GM23338 (cell line): ENCODE results near the gene EDAR. TPM values are rescaled to one million over a fixed set of nuclear protein-coding genes. Genes with fewer than 3 reads are reported as not detected.
A peak's percentile ranks its signal among the peaks of the same experiment; 100 is the strongest.

ENCODE experiments used
- ATAC-seq: fragments of 200-7000 bp; cut with Tn5 transposase; 3 replicates; pipeline ENCODE4 v1.9.1; 2020
- DNase-seq: peaks from one replicate; pipeline ENCODE4 v3.0.0-alpha.2; 2015; ENCODE audit warnings: low spot score
- H2AFZ ChIP-seq: fragments of 200-600 bp; sonication (generic); 2 replicates; pipeline ENCODE4 v1.8.0; 2016; ENCODE audit warnings: antibody characterized with exemption, mild to moderate bottlenecking, moderate library complexity
- H3F3A ChIP-seq: fragments of 200-600 bp; sonication (generic); replicated peaks from 2 replicates; pipeline ENCODE4 v1.8.0; 2017; ENCODE audit warnings: antibody characterized with exemption, mixed run types, low read depth
- H3K27ac ChIP-seq: fragments of 200-600 bp; sonication (generic); 2 replicates; pipeline ENCODE4 v1.6.1; 2016; ENCODE audit warnings: low read depth
- H3K27me3 ChIP-seq: fragments of 200-600 bp; sonication (generic); 2 replicates; pipeline ENCODE4 v1.8.0; 2016; ENCODE audit warnings: mild to moderate bottlenecking, mixed run types, moderate library complexity; ENCODE audit not compliant: insufficient read depth
- H3K36me3 ChIP-seq: fragments of 200-600 bp; sonication (generic); 2 replicates; pipeline ENCODE4 v1.8.0; 2016; ENCODE audit warnings: mild to moderate bottlenecking; ENCODE audit not compliant: insufficient read depth
- H3K4me1 ChIP-seq: fragments of 200-600 bp; sonication (generic); 2 replicates; pipeline ENCODE4 v1.8.0; 2016; ENCODE audit warnings: mild to moderate bottlenecking, moderate library complexity; ENCODE audit not compliant: insufficient read depth
- H3K4me2 ChIP-seq: fragments of 200-600 bp; sonication (generic); 2 replicates; pipeline ENCODE4 v1.7.1; 2017; ENCODE audit warnings: mixed run types
- H3K4me3 ChIP-seq: fragments of 200-600 bp; sonication (generic); 2 replicates; pipeline ENCODE4 v1.6.1; 2016; ENCODE audit warnings: mixed run types
- H3K79me2 ChIP-seq: fragments of 200-600 bp; sonication (generic); replicated peaks from 2 replicates; pipeline ENCODE4 v1.8.0; 2017; ENCODE audit warnings: mild to moderate bottlenecking; ENCODE audit not compliant: insufficient read depth
- H3K9me2 ChIP-seq: fragments of 200-600 bp; sonication (generic); 2 replicates; pipeline ENCODE4 v1.8.0; 2017; ENCODE audit not compliant: insufficient read depth
- H4K20me1 ChIP-seq: fragments of 200-600 bp; sonication (generic); replicated peaks from 2 replicates; pipeline ENCODE4 v1.8.0; 2017; ENCODE audit warnings: mild to moderate bottlenecking; ENCODE audit not compliant: insufficient read depth
- H3K27ac Mint-ChIP-seq: 2 replicates; pipeline ENCODE4 v1.8.0; 2020; ENCODE audit warnings: inconsistent platforms, mild to moderate bottlenecking, moderate library complexity, mixed read lengths
- H3K27me3 Mint-ChIP-seq: 3 replicates; pipeline ENCODE4 v1.8.0; 2022; ENCODE audit warnings: low read depth, mild to moderate bottlenecking, moderate library complexity, mixed read lengths, inconsistent platforms; ENCODE audit not compliant: insufficient read depth, poor library complexity
- H3K36me3 Mint-ChIP-seq: 3 replicates; pipeline ENCODE4 v1.8.0; 2021; ENCODE audit warnings: low read depth, mild to moderate bottlenecking, inconsistent platforms, moderate library complexity, mixed read lengths
- H3K4me1 Mint-ChIP-seq: 3 replicates; pipeline ENCODE4 v1.8.0; 2020; ENCODE audit warnings: mild to moderate bottlenecking, inconsistent platforms, mixed read lengths
- H3K4me3 Mint-ChIP-seq: 3 replicates; pipeline ENCODE4 v1.8.0; 2021; ENCODE audit warnings: moderate library complexity, mild to moderate bottlenecking, inconsistent platforms, mixed read lengths
- H3K9me3 Mint-ChIP-seq: 3 replicates; pipeline ENCODE4 v1.8.0; 2020; ENCODE audit warnings: moderate library complexity, mild to moderate bottlenecking, inconsistent platforms, mixed read lengths
- JUNB ChIP-seq: IDR thresholded peaks from one replicate; pipeline ENCODE4 v1.6.1; 2016; ENCODE audit warnings: antibody characterized with exemption; ENCODE audit not compliant: unreplicated experiment
- polyA plus RNA-seq: library from polyadenylated mRNA; unstranded; fragments of >200 nt; fragmentation: Nextera tagmentation; extraction: Ambion mirVana; gene quantifications from 2 replicates; pipeline ENCODE4 v1.2.1, GENCODE V29; 2016
- total RNA-seq: library from RNA; depleted of rRNA; stranded (reverse); fragments of >200 nt; shearing (Covaris generic); gene quantifications from 2 replicates; pipeline ENCODE4 v1.2.3, GENCODE V29; 2014
- TF ChIP-seq, protein P1 (sequence below), 2 experiments: fragments of 200-600 bp in 1 of 2; sonication (generic) in 1 of 2; conservative IDR thresholded peaks; 2 replicates each; pipeline versions ENCODE4 v1.5.1 to v1.6.1; 2016 to 2017; ENCODE audit warnings: antibody characterized with exemption in 2 of 2, low read depth in 2 of 2, mild to moderate bottlenecking in 2 of 2, moderate library complexity in 1 of 2
- TF ChIP-seq, protein P2 (sequence below): fragments of 250-450 bp; sonication (Bioruptor Pico); IDR thresholded peaks from 2 replicates; pipeline ENCODE4 v1.5.0; 2020; ENCODE audit warnings: mild to moderate bottlenecking, moderate library complexity
- TF ChIP-seq, protein P3 (sequence below): IDR thresholded peaks from one replicate; pipeline ENCODE4 v1.6.1; 2018; ENCODE audit warnings: antibody characterized with exemption; ENCODE audit not compliant: unreplicated experiment

The EDAR gene
- total and polyA plus RNA-seq, 2 experiments from 2014 or later, result not detected

DNA sequence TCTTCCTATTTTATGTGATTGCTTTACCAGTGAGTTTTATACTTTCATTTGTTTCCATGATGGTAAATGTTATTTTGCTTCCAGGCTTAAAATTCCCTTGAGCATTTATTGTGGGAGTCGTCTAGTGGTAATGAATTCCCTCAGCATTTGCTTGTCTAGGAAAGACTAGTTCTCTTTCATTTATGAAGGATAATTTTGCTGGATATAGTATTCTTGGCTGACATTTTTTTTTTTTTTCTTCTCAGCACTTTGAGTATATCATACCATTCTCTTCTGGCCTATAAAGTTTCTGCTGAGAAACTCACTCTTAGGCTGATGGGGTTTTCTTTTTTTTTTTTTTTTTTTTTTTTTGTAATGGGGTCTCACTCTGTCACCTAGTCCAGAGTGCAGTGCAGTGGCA is 99.1 kb downstream of the EDAR start:
- no peaks in the 10 kb centered on the region for H3K9me2 ChIP-seq
- H2AFZ ChIP-seq, result no peak overlapping the region
- H3K4me2 ChIP-seq, result no peak overlapping the region
- no peak for ATAC-seq
- Mint-ChIP-seq H3K4me3 (no peak overlapping the region), H3K4me1 (peaks cover 4% of the 10 kb centered on the region; the same call in 2 of the 3 replicates), H3K27me3 (peaks cover 1% of the 10 kb centered on the region), H3K27ac (no peak overlapping the region), H3K36me3 (peaks cover 10% of the 10 kb centered on the region; the same call in 2 of the 3 replicates), H3K9me3 (peaks cover 5% of the 10 kb centered on the region; the same call in 2 of the 3 replicates)
- TF ChIP-seq, protein P1, sequence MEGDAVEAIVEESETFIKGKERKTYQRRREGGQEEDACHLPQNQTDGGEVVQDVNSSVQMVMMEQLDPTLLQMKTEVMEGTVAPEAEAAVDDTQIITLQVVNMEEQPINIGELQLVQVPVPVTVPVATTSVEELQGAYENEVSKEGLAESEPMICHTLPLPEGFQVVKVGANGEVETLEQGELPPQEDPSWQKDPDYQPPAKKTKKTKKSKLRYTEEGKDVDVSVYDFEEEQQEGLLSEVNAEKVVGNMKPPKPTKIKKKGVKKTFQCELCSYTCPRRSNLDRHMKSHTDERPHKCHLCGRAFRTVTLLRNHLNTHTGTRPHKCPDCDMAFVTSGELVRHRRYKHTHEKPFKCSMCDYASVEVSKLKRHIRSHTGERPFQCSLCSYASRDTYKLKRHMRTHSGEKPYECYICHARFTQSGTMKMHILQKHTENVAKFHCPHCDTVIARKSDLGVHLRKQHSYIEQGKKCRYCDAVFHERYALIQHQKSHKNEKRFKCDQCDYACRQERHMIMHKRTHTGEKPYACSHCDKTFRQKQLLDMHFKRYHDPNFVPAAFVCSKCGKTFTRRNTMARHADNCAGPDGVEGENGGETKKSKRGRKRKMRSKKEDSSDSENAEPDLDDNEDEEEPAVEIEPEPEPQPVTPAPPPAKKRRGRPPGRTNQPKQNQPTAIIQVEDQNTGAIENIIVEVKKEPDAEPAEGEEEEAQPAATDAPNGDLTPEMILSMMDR (conservative IDR thresholded peaks at IDR 0.05; ENCODE audit: low read depth in 2 of 2), result no peak
- TF ChIP-seq, protein P2, sequence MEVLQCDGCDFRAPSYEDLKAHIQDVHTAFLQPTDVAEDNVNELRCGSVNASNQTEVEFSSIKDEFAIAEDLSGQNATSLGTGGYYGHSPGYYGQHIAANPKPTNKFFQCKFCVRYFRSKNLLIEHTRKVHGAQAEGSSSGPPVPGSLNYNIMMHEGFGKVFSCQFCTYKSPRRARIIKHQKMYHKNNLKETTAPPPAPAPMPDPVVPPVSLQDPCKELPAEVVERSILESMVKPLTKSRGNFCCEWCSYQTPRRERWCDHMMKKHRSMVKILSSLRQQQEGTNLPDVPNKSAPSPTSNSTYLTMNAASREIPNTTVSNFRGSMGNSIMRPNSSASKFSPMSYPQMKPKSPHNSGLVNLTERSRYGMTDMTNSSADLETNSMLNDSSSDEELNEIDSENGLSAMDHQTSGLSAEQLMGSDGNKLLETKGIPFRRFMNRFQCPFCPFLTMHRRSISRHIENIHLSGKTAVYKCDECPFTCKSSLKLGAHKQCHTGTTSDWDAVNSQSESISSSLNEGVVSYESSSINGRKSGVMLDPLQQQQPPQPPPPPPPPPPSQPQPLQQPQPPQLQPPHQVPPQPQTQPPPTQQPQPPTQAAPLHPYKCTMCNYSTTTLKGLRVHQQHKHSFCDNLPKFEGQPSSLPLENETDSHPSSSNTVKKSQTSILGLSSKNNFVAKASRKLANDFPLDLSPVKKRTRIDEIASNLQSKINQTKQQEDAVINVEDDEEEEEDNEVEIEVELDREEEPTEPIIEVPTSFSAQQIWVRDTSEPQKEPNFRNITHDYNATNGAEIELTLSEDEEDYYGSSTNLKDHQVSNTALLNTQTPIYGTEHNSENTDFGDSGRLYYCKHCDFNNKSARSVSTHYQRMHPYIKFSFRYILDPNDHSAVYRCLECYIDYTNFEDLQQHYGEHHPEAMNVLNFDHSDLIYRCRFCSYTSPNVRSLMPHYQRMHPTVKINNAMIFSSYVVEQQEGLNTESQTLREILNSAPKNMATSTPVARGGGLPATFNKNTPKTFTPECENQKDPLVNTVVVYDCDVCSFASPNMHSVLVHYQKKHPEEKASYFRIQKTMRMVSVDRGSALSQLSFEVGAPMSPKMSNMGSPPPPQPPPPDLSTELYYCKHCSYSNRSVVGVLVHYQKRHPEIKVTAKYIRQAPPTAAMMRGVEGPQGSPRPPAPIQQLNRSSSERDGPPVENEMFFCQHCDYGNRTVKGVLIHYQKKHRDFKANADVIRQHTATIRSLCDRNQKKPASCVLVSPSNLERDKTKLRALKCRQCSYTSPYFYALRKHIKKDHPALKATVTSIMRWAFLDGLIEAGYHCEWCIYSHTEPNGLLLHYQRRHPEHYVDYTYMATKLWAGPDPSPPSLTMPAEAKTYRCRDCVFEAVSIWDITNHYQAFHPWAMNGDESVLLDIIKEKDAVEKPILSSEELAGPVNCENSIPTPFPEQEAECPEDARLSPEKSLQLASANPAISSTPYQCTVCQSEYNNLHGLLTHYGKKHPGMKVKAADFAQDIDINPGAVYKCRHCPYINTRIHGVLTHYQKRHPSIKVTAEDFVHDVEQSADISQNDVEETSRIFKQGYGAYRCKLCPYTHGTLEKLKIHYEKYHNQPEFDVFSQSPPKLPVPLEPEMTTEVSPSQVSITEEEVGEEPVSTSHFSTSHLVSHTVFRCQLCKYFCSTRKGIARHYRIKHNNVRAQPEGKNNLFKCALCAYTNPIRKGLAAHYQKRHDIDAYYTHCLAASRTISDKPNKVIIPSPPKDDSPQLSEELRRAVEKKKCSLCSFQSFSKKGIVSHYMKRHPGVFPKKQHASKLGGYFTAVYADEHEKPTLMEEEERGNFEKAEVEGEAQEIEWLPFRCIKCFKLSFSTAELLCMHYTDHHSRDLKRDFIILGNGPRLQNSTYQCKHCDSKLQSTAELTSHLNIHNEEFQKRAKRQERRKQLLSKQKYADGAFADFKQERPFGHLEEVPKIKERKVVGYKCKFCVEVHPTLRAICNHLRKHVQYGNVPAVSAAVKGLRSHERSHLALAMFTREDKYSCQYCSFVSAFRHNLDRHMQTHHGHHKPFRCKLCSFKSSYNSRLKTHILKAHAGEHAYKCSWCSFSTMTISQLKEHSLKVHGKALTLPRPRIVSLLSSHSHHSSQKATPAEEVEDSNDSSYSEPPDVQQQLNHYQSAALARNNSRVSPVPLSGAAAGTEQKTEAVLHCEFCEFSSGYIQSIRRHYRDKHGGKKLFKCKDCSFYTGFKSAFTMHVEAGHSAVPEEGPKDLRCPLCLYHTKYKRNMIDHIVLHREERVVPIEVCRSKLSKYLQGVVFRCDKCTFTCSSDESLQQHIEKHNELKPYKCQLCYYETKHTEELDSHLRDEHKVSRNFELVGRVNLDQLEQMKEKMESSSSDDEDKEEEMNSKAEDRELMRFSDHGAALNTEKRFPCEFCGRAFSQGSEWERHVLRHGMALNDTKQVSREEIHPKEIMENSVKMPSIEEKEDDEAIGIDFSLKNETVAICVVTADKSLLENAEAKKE (CRISPR knock-in tag), result no peak
- H3K27ac ChIP-seq, result no peak overlapping the region
- H3F3A ChIP-seq, result no peaks in the 10 kb centered on the region
- H4K20me1 ChIP-seq, result no peaks in the 10 kb centered on the region; the same call in 1 of the 2 replicates
- no peaks in the 10 kb centered on the region for H3K4me1 ChIP-seq
- no peaks in the 10 kb centered on the region for H3K27me3 ChIP-seq
- H3K79me2 ChIP-seq, result no peaks in the 10 kb centered on the region
- no peaks in the 10 kb centered on the region for H3K36me3 ChIP-seq
- no peak for DNase-seq
- no peak overlapping the region for H3K4me3 ChIP-seq

DNA sequence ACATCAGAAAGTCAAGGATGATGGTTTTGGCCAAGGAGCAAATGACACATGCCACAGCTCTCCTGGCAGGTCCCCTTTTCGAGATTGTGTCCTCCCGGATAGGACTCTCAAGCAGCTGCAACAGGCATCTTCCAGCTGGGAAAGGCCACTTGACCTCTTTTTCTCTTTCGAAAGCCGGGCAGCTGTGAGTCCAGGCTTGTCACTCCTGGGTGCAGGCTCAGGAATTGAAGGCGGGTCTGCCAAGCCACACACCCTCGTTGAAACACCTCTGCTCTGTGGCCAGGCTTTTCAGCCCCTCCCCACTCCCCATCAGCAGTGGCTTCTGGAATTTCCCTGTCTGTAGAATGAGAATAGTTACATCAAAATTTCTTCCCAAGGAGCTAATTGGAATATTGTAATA is 104.4 kb downstream of the EDAR start:
- peaks cover 1% of the 10 kb centered on the region for H3K27me3 Mint-ChIP-seq
- Histone ChIP-seq H3K4me1 (no peaks in the 10 kb centered on the region), H3K79me2 (no peaks in the 10 kb centered on the region), H3K27ac (no peak overlapping the region), H4K20me1 (no peaks in the 10 kb centered on the region), H3F3A (no peaks in the 10 kb centered on the region), H3K27me3 (no peaks in the 10 kb centered on the region), H3K4me2 (no peak overlapping the region), H3K9me2 (no peaks in the 10 kb centered on the region), H2AFZ (no peak overlapping the region), H3K4me3 (no peak overlapping the region), H3K36me3 (no peaks in the 10 kb centered on the region)
- DNase-seq (peak; percentile 40), ATAC-seq (peak; percentile 90)
- H3K36me3 Mint-ChIP-seq, result peaks cover 31% of the 10 kb centered on the region
- no peak overlapping the region for H3K27ac Mint-ChIP-seq
- no peak overlapping the region for H3K4me3 Mint-ChIP-seq
- no peaks in the 10 kb centered on the region; the same call in 2 of the 3 replicates for H3K4me1 Mint-ChIP-seq
- peaks cover 36% of the 10 kb centered on the region for H3K9me3 Mint-ChIP-seq
- TF ChIP-seq, protein P3, sequence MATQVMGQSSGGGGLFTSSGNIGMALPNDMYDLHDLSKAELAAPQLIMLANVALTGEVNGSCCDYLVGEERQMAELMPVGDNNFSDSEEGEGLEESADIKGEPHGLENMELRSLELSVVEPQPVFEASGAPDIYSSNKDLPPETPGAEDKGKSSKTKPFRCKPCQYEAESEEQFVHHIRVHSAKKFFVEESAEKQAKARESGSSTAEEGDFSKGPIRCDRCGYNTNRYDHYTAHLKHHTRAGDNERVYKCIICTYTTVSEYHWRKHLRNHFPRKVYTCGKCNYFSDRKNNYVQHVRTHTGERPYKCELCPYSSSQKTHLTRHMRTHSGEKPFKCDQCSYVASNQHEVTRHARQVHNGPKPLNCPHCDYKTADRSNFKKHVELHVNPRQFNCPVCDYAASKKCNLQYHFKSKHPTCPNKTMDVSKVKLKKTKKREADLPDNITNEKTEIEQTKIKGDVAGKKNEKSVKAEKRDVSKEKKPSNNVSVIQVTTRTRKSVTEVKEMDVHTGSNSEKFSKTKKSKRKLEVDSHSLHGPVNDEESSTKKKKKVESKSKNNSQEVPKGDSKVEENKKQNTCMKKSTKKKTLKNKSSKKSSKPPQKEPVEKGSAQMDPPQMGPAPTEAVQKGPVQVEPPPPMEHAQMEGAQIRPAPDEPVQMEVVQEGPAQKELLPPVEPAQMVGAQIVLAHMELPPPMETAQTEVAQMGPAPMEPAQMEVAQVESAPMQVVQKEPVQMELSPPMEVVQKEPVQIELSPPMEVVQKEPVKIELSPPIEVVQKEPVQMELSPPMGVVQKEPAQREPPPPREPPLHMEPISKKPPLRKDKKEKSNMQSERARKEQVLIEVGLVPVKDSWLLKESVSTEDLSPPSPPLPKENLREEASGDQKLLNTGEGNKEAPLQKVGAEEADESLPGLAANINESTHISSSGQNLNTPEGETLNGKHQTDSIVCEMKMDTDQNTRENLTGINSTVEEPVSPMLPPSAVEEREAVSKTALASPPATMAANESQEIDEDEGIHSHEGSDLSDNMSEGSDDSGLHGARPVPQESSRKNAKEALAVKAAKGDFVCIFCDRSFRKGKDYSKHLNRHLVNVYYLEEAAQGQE, result no peak
- TF ChIP-seq, protein P1 (conservative IDR thresholded peaks at IDR 0.05; ENCODE audit: low read depth in 2 of 2), result no peak
- TF ChIP-seq JUNB, result no peak
